Activated CD4-positive, alpha-beta T cell treated with anti-CD3 and anti-CD28 coated beads, Interleukin-2, amount 10 ng/mL, durations not matched to agents 7 days and 5 days (primary cell): ENCODE data around the gene CCDC169. TPM values are rescaled to one million over a fixed set of nuclear protein-coding genes. Genes with fewer than 3 reads are reported as not detected.
"Not testable (repeated sequence)": the region's sequence is repeated elsewhere in the genome, so short reads cannot be mapped to it uniquely, and the experiment has no call there.

Source experiments
- CTCF ChIA-PET: fragments of 350-600 bp; sonication (Branson Sonifier 250); formaldehyde crosslinking; loops from one replicate; lab custom pipeline; 2021; ENCODE audit warnings: antibody characterized with exemption; lab: Charles Lee
- POLR2A ChIA-PET: fragments of 350-600 bp; sonication (Branson Sonifier 250); formaldehyde crosslinking; loops from one replicate; lab custom pipeline; 2021; ENCODE audit warnings: antibody characterized with exemption; lab: Charles Lee
- DNase-seq: peaks from one replicate; pipeline ENCODE4 v3.0.0-alpha.2; 2020
- H3K27ac Mint-ChIP-seq: one replicate; pipeline ENCODE4 v1.8.0; 2021; ENCODE audit warnings: mild to moderate bottlenecking, moderate library complexity, mixed read lengths
- H3K27me3 Mint-ChIP-seq: one replicate; pipeline ENCODE4 v1.8.0; 2021; ENCODE audit warnings: mixed read lengths
- H3K36me3 Mint-ChIP-seq: one replicate; pipeline ENCODE4 v1.8.0; 2021; ENCODE audit warnings: low read depth, mixed read lengths
- H3K4me1 Mint-ChIP-seq: one replicate; pipeline ENCODE4 v1.8.0; 2021; ENCODE audit warnings: mixed read lengths
- H3K4me3 Mint-ChIP-seq: one replicate; pipeline ENCODE4 v1.8.0; 2021; ENCODE audit warnings: mild to moderate bottlenecking, moderate library complexity, mixed read lengths
- H3K9me3 Mint-ChIP-seq: one replicate; pipeline ENCODE4 v1.8.0; 2021; ENCODE audit warnings: mixed read lengths
- total RNA-seq, 2 experiments: library from RNA; stranded (reverse); gene quantifications; one replicate each; pipeline ENCODE4 v1.2.3, GENCODE V29; 2021

CCDC169 gene
- total RNA-seq, 2 experiments from 2014 or later = 0.17 TPM; not detected in 1

DNA sequence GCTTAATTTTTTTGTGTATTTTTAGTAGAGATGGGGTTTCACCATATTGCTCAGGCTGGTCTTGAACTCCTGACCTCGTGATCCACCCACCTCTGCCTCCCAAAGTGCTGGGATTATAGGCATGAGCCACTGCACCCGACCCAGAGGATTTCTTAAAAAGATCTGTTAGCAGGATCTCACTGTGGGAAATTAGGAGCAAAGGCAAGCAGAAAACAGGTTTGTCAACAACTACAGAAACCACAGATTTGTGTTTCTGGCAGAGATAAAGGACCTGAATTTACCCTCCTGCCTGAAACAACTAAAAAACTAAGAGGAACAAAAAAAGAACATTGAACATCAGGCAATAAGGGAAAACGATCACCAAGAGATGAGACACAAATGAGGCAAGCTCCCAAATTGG lies 1.9 kb upstream of the CCDC169 start:
- POLR2A ChIA-PET, H3K27ac Mint-ChIP-seq, H3K36me3 Mint-ChIP-seq, H3K9me3 Mint-ChIP-seq, H3K4me3 Mint-ChIP-seq, DNase-seq: not testable (repeated sequence)
- peaks cover 13% of the 10 kb centered on the region for H3K4me1 Mint-ChIP-seq
- CTCF ChIA-PET = interaction anchor here (1.5 kb wide), 1 partner anchor 17 kb away, joined by 4 read pairs; no protein-coding TSS in a partner anchor
- peaks cover 27% of the 10 kb centered on the region for H3K27me3 Mint-ChIP-seq

DNA sequence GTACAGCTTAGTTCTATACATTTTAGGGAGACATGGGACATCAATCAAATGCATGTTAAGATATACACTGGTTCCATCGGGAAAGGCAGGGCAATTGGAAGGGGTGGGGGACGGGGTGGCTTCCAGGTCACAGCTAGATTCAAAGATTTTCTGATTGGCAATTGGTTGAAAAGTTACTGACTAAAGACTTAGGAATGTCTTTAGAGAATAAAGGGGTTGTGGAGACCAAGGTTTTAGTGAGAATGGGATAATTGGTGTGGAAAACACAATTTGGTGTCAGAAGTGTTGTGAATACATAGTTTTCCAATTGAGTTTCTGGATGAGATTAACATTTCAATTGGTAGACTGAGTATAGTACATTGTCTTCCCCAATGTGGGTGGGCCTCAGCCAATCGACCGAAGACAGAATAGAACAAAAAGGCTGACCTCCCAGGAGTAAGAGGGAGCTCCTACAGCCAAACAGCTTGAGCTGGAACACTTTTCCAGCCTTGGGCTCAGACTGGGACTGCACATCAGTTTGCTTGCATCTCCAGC lies 988 bp upstream of the CCDC169 start:
- Mint-ChIP-seq H3K27me3 (peaks cover 27% of the 10 kb centered on the region), H3K9me3 (no peaks in the 10 kb centered on the region), H3K4me1 (peaks cover 13% of the 10 kb centered on the region), H3K4me3 (peak overlapping the region; percentile 73), H3K36me3 (peaks cover 9% of the 10 kb centered on the region), H3K27ac (no peak overlapping the region)
- no peak for DNase-seq
- POLR2A ChIA-PET = no interaction called here
- CTCF ChIA-PET = interaction anchor here (1.0 to 1.5 kb wide), 3 partner anchors 9 to 16 kb away, joined by 3 to 4 read pairs (median 4); no protein-coding TSS in a partner anchor

DNA sequence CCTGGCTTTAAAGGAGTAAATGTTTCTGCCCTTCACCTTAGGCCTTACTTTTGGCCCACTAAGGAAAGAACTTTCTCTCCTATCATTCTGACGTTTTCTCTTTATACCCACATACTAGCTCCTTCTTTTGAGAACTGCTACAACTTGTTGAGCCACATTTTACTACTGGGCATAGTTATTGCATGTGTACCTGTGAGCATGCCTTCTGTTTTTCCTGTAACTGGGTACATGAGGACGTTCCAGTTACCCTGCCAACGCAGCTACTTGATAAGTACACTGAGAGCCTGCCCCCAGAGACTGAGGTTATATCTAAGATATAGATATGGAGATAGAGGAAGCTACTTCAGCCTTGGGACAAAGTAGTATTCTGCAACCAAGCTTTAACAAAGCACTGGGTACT lies 3.5 kb downstream of the CCDC169 start:
- peaks cover 13% of the 10 kb centered on the region for H3K4me1 Mint-ChIP-seq
- peaks cover 5% of the 10 kb centered on the region for H3K9me3 Mint-ChIP-seq
- CTCF ChIA-PET = no interaction called here
- no peak overlapping the region for H3K27ac Mint-ChIP-seq
- H3K36me3 Mint-ChIP-seq = peaks cover 5% of the 10 kb centered on the region
- H3K27me3 Mint-ChIP-seq = peaks cover 31% of the 10 kb centered on the region
- DNase-seq = no peak
- POLR2A ChIA-PET = no interaction called here
- H3K4me3 Mint-ChIP-seq = no peak overlapping the region

DNA sequence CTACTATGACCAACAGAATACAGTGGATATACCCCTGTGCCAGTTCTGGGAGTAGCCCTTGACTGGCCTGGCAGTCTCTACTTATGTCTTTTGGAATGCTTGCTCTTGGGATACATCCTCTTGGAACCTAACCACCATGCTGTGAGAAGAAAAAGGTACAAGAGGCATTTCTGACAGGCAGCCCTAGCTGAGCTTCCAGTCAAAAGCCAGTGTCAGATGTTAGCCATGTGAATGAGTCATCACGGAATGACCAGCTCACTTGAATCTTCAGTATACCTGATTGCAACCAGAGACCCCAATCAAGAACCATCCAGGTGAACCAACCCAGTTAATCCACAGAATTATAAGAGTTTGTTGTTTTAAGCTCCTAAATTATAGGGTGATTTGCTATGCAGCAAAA lies 4.1 kb downstream of the CCDC169 start:
- POLR2A ChIA-PET = no interaction called here
- no peak for DNase-seq
- Mint-ChIP-seq H3K9me3 (peaks cover 6% of the 10 kb centered on the region), H3K4me1 (peaks cover 12% of the 10 kb centered on the region), H3K4me3 (no peak overlapping the region), H3K36me3 (peaks cover 5% of the 10 kb centered on the region), H3K27ac (no peak overlapping the region), H3K27me3 (peaks cover 26% of the 10 kb centered on the region)
- CTCF ChIA-PET = no interaction called here

DNA sequence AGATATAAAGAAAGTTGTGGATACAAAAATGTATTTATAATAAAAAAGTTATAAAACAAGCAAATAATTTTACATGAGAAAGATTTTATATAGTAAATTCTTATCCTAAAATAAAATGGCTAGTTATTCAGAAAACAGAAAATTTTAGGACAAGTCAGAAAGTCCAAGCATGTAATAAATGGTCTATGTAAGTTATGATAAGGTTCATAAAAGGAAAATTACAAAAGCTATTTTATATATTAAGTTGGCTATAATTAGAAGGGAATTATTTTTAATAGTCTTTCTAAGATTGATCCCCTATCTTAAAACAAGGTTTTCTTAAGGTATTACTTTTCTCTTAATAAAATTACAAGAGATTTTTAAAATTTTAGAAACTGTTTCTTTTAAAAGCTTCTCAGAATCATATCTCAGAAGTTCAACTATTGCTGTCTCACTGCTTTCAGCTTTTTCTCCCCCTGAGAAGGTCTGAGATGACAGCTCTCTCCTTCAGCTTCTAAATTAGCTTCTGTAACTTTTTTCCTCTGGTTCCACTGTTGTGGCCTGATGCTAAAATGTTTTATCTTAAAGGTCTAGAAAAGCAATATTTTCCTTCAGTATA lies 8.7 kb downstream of the CCDC169 start:
- Mint-ChIP-seq H3K27ac (no peak overlapping the region), H3K4me1 (no peaks in the 10 kb centered on the region), H3K27me3 (peaks cover 12% of the 10 kb centered on the region), H3K9me3 (peaks cover 6% of the 10 kb centered on the region), H3K36me3 (no peaks in the 10 kb centered on the region), H3K4me3 (no peak overlapping the region)
- DNase-seq = no peak
- CTCF ChIA-PET = no interaction called here
- POLR2A ChIA-PET = no interaction called here

DNA sequence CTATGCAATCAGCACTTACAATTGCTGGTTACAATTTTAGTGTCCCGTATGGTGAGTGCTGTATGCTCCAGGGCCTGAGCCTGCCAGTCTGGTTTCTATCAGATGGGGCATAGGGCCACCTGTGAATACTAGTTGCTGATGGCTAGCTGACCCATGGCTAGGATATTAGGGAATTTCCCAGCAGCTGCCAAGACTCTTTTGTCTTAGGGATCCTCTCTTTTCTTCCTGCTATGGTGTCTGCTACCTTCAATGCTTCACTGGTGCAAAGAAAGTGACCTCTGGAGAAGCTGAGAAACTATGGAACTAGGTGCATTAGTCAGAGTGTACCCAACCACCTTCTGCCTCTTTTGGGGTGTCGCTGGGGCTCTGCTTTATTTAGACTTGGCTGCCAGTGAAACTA lies 11.6 kb downstream of the CCDC169 start:
- CTCF ChIA-PET = no interaction called here
- DNase-seq = no peak
- Mint-ChIP-seq H3K9me3 (peaks cover 6% of the 10 kb centered on the region), H3K27me3 (peaks cover 5% of the 10 kb centered on the region), H3K36me3 (no peaks in the 10 kb centered on the region), H3K4me3 (no peak overlapping the region), H3K4me1 (no peaks in the 10 kb centered on the region), H3K27ac (no peak overlapping the region)
- POLR2A ChIA-PET = no interaction called here

DNA sequence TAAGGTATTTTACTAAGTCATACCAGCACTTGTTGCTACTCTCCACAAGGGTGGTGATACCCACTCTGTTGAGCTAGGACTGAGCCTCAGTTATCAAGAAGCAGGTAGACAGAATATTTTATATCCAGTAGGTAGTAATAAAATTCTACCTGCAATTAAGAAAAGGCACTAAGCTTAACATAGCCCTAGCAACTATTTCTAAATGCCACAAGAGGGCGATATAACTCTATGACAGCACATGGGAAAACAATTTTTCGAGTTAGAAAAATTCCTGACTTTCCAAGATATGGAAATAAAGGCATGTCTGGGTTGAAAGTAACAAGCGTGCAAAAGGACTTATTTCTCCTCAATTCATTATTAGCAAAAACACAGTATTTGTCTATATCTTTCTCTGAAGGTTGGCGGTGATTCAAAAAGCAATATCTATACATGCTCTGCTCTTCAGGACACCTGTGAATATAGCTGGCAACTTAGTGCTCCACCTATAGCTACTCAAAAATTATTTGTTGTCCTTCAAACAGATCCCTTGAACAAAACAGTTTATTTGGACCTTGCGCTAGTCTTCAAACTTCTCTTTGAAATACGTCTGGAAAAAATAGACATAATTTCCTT lies 14.7 kb downstream of the CCDC169 start:
- H3K27me3 Mint-ChIP-seq = peaks cover 15% of the 10 kb centered on the region
- H3K9me3 Mint-ChIP-seq = no peaks in the 10 kb centered on the region
- DNase-seq = no peak
- ChIA-PET CTCF (interaction anchor here (0.6 to 1.3 kb wide), 4 partner anchors 10 to 453 kb away, joined by 3 to 4 read pairs (median 3); no protein-coding TSS in a partner anchor), POLR2A (no interaction called here)
- no peaks in the 10 kb centered on the region for H3K36me3 Mint-ChIP-seq
- no peaks in the 10 kb centered on the region for H3K4me1 Mint-ChIP-seq
- no peak overlapping the region for H3K27ac Mint-ChIP-seq
- H3K4me3 Mint-ChIP-seq = no peak overlapping the region

DNA sequence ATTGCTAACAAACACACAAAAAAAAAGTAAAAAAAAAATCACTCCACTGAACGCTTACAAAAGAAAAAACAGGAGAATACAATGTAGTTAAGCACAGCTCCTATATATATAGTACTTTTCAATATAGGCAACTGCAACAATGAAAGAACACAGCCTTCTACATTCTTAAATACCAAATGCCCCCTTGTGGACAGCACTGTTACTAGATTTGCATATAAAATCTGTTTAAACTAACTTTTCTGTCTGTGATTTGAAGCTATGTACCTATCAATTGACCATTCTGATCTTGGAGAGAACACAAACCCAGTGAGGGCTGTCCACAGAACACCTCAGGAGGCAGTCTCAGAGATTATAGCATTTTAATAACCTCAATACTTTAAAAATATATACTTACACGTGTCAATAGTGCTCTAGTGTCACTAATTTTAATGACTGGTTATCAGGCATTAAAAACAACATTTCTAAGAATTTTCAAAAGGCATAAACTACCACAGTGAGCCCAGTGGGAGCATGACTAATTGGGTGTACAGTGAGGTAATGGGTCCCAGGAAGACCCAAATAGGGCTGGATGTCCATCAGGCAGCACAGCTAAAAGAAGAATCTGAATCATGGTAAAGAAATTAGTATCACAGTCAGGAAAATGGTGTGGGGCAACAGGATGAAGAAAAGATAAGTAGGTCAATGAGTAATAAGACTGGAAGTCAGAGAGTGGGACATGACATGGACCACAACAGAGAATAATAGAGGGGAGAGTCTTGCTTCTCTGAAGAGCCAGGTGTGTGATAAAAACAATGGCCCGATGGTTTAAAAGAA lies 22.2 kb downstream of the CCDC169 start:
- H3K4me3 Mint-ChIP-seq = no peak overlapping the region
- DNase-seq = peak; percentile 36
- no peak overlapping the region for H3K27ac Mint-ChIP-seq
- POLR2A ChIA-PET = no interaction called here
- CTCF ChIA-PET = no interaction called here
- H3K4me1 Mint-ChIP-seq = no peaks in the 10 kb centered on the region
- H3K27me3 Mint-ChIP-seq = peaks cover 19% of the 10 kb centered on the region
- no peaks in the 10 kb centered on the region for H3K9me3 Mint-ChIP-seq
- no peaks in the 10 kb centered on the region for H3K36me3 Mint-ChIP-seq

DNA sequence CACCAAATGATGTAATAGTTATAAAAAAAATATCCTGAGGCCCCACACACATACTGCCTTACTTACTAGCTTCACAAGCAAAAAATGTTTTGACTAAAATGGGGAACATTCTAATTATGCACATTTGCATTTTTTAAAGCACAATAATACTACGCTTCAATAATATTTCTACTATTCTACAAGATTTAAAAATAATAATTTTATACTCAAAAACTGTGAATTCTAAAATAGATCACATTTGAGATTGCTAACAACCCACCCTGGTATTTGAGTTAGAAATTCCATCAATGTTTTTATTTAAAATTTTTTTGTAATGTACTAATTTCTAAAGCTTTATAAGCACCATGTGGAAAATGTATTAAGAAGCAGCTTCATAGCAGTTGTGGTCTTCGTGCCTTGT lies 24.2 kb downstream of the CCDC169 start:
- DNase-seq = no peak
- ChIA-PET CTCF (interaction anchor here (0.6 kb wide), 1 partner anchor 701 kb away, joined by 3 read pairs; no protein-coding TSS in a partner anchor), POLR2A (no interaction called here)
- Mint-ChIP-seq H3K36me3 (no peaks in the 10 kb centered on the region), H3K9me3 (no peaks in the 10 kb centered on the region), H3K4me1 (no peaks in the 10 kb centered on the region), H3K27ac (no peak overlapping the region), H3K27me3 (peaks cover 22% of the 10 kb centered on the region), H3K4me3 (no peak overlapping the region)

DNA sequence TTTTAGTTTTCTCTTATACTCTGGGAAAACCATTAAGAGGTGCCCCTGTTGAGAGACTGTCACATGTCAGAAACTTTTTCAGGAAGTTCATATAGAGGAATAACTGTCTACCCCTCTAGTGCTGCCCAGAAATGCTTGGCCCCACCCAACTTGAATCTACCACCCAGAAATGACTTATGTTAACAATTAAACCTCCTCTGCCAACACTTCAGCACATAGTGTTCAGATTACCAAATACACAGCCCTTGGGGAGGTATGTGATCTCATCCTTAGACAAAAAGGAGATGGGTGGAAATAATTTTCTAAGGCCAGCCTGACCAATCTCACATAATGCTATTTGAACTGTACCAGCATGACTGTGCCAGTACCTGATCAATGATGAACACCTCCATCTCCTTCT lies 35.6 kb downstream of the CCDC169 start:
- POLR2A ChIA-PET = no interaction called here
- no peaks in the 10 kb centered on the region for H3K9me3 Mint-ChIP-seq
- no peak for DNase-seq

DNA sequence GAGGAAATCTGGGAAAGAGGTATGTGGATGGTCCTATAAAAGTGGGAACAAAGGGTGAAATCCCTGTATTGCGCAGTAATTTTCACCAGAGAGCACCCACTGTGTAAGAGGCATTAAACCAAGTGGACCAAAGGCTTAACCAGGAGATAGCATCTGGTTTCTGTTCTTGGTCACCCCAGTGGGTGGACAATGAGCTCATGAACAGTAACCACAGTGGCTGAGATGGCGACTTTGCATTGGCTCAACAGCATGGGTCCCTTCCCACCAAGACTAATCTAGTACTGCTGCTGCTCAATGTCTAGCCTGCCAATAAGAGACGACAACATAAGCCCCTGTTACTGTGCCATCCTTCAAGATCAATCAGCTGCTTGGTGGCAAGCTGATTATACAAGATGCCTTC lies 36.6 kb downstream of the CCDC169 start:
- no peak for DNase-seq
- Mint-ChIP-seq H3K27me3 (peaks cover 16% of the 10 kb centered on the region), H3K4me3 (no peak overlapping the region), H3K36me3 (no peaks in the 10 kb centered on the region), H3K9me3 (no peaks in the 10 kb centered on the region), H3K4me1 (no peaks in the 10 kb centered on the region), H3K27ac (no peak overlapping the region)
- POLR2A ChIA-PET = no interaction called here
- CTCF ChIA-PET = interaction anchor here (0.7 kb wide), 1 partner anchor 433 kb away, joined by 3 read pairs; no protein-coding TSS in a partner anchor

More for the DNA sequence above, 35.6 kb downstream of the CCDC169 start:
- Mint-ChIP-seq H3K4me1 (no peaks in the 10 kb centered on the region), H3K27me3 (peaks cover 16% of the 10 kb centered on the region), H3K36me3 (no peaks in the 10 kb centered on the region), H3K4me3 (no peak overlapping the region), H3K27ac (no peak overlapping the region)
- CTCF ChIA-PET = no interaction called here

DNA sequence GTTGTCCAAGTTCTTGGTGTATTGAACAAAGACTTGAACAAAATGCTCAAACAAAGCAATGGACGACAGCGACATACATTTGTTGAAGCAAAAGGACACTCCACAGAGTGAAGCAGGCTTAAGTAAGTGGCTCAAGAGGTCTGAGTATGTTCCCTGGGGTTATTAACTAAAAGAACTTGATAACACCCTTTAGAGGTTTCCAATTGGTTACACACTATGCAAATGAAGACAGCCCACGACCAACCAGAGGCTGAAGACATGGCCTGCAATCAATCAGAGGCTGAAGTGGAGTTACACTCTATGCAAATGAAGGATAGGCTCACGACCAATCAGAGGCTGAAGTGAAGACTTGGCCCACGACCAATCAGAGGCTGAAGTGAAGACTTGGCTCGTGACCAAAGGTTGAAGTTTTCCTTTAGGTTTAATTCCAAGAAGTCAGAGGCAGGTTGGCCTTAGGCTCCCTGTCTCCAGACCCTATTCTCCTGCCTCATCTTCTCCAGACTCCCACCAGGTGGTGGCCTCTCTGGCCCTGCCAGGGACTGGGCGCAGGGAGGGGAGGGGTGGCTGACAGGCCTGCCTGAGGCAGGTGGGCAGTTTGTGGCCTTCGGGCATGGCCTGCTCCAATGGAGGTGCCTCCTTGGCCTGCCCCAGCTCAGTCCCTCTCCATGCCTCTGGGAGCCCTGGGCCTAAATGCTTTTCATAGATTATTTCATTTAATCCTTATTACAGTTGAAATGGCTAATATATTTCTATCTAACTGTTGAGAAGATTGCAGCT lies 38.1 kb downstream of the CCDC169 start:
- H3K27me3 Mint-ChIP-seq = peaks cover 8% of the 10 kb centered on the region
- H3K4me3 Mint-ChIP-seq = no peak overlapping the region
- ChIA-PET POLR2A (no interaction called here), CTCF (no interaction called here)
- H3K27ac Mint-ChIP-seq = no peak overlapping the region
- H3K4me1 Mint-ChIP-seq = no peaks in the 10 kb centered on the region
- no peaks in the 10 kb centered on the region for H3K36me3 Mint-ChIP-seq
- H3K9me3 Mint-ChIP-seq = no peaks in the 10 kb centered on the region
- DNase-seq = no peak
